Nephron progenitor cell (in vitro differentiated cells): Measurements from ENCODE around the gene IMPDH1.

Source experiments
- DNase-seq: peaks from one replicate; pipeline ENCODE4 v3.0.0; 2021
- H3K27ac Mint-ChIP-seq: 2 replicates; pipeline ENCODE4 v1.8.0; 2021; ENCODE audit warnings: mild to moderate bottlenecking, moderate library complexity, mixed read lengths
- H3K27me3 Mint-ChIP-seq: 2 replicates; pipeline ENCODE4 v1.8.0; 2021; ENCODE audit warnings: mild to moderate bottlenecking, low read depth, mixed read lengths; ENCODE audit not compliant: poor library complexity
- H3K36me3 Mint-ChIP-seq: 2 replicates; pipeline ENCODE4 v1.8.0; 2021; ENCODE audit warnings: low read depth, mixed read lengths
- H3K4me1 Mint-ChIP-seq: 2 replicates; pipeline ENCODE4 v1.8.0; 2021; ENCODE audit warnings: mixed read lengths
- H3K4me3 Mint-ChIP-seq: 2 replicates; pipeline ENCODE4 v1.8.0; 2021; ENCODE audit warnings: mild to moderate bottlenecking, moderate library complexity, mixed read lengths
- H3K9me3 Mint-ChIP-seq: 2 replicates; pipeline ENCODE4 v1.8.0; 2021; ENCODE audit warnings: mild to moderate bottlenecking, moderate library complexity, mixed read lengths
- CTCF ChIP-seq: fragments of 200-600 bp; sonication (generic); IDR thresholded peaks from 2 replicates; pipeline ENCODE4 v1.5.0; 2021; ENCODE audit warnings: antibody characterized with exemption

The IMPDH1 gene

GRCh38 chr7:128360359-128360678, 49.5 kb downstream of the IMPDH1 start:
- no peak overlapping the region for H3K27ac Mint-ChIP-seq
- peaks cover 52% of the 10 kb centered on the region for H3K4me1 Mint-ChIP-seq
- no peaks in the 10 kb centered on the region for H3K9me3 Mint-ChIP-seq
- H3K36me3 Mint-ChIP-seq, result no peaks in the 10 kb centered on the region
- peak overlapping the region; percentile 91 for H3K4me3 Mint-ChIP-seq
- no peak for TF ChIP-seq CTCF
- no peak for DNase-seq
- peaks cover 46% of the 10 kb centered on the region for H3K27me3 Mint-ChIP-seq

- no peak for DNase-seq
- Mint-ChIP-seq H3K4me3 (peak overlapping the region; percentile 91), H3K9me3 (no peaks in the 10 kb centered on the region), H3K36me3 (no peaks in the 10 kb centered on the region), H3K4me1 (peaks cover 52% of the 10 kb centered on the region), H3K27me3 (peaks cover 42% of the 10 kb centered on the region), H3K27ac (no peak overlapping the region)
- TF ChIP-seq CTCF, result no peak
These were observed 49.8 kb downstream of the IMPDH1 start for GRCh38 chr7:128359939-128360338.

- H3K27ac Mint-ChIP-seq, result no peak overlapping the region
- peaks cover 42% of the 10 kb centered on the region for H3K27me3 Mint-ChIP-seq
- H3K36me3 Mint-ChIP-seq, result no peaks in the 10 kb centered on the region
- DNase-seq, result no peak
- TF ChIP-seq CTCF, result no peak
- peaks cover 52% of the 10 kb centered on the region for H3K4me1 Mint-ChIP-seq
- H3K4me3 Mint-ChIP-seq, result peak overlapping the region; percentile 47
- H3K9me3 Mint-ChIP-seq, result no peaks in the 10 kb centered on the region
These were observed 50.4 kb downstream of the IMPDH1 start for GRCh38 chr7:128359336-128359735.

GRCh38 chr7:128358233-128358632, 51.5 kb downstream of the IMPDH1 start:
- no peak for TF ChIP-seq CTCF
- Mint-ChIP-seq H3K27me3 (peaks cover 36% of the 10 kb centered on the region), H3K4me1 (peaks cover 55% of the 10 kb centered on the region), H3K9me3 (no peaks in the 10 kb centered on the region), H3K4me3 (no peak overlapping the region), H3K36me3 (no peaks in the 10 kb centered on the region), H3K27ac (no peak overlapping the region)
- no peak for DNase-seq

GRCh38 chr7:128357217-128357613, 52.6 kb downstream of the IMPDH1 start:
- peak overlapping the region; percentile 86 for H3K27ac Mint-ChIP-seq

More at GRCh38 chr7:128357217-128357613, 52.6 kb downstream of the IMPDH1 start:
- Mint-ChIP-seq H3K27me3 (peaks cover 32% of the 10 kb centered on the region), H3K4me1 (peaks cover 61% of the 10 kb centered on the region), H3K36me3 (no peaks in the 10 kb centered on the region), H3K4me3 (no peak overlapping the region), H3K9me3 (no peaks in the 10 kb centered on the region)
- TF ChIP-seq CTCF, result no peak
- DNase-seq, result no peak
